ENCODE results near the gene ZNF326.

The ZNF326 gene

DNA sequence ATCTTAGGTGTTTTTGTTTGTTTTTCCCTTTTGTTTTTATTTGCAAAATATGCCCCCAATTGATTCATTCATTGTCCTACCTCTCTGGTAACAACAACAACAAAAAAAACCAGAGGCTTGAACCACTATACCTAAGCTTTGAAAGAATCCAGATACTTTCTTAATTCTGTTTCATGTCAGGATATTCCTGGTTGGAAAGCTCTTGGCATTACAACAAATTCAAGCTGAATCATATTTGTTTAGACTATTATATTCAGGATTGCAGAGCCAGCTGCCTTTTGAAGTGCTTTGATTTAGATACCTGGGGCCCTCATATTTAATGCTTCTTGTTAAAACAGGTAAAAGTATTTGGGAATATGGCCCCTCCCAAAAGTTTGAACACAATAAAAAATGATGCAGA lies 22.9 kb upstream of the ZNF326 start:
- DNase-seq (ENCODE audit: extremely low read depth, insufficient read length), result no peak
- TF ChIP-seq, protein P1, sequence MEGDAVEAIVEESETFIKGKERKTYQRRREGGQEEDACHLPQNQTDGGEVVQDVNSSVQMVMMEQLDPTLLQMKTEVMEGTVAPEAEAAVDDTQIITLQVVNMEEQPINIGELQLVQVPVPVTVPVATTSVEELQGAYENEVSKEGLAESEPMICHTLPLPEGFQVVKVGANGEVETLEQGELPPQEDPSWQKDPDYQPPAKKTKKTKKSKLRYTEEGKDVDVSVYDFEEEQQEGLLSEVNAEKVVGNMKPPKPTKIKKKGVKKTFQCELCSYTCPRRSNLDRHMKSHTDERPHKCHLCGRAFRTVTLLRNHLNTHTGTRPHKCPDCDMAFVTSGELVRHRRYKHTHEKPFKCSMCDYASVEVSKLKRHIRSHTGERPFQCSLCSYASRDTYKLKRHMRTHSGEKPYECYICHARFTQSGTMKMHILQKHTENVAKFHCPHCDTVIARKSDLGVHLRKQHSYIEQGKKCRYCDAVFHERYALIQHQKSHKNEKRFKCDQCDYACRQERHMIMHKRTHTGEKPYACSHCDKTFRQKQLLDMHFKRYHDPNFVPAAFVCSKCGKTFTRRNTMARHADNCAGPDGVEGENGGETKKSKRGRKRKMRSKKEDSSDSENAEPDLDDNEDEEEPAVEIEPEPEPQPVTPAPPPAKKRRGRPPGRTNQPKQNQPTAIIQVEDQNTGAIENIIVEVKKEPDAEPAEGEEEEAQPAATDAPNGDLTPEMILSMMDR (IDR thresholded peaks at IDR 0.05; ENCODE audit: insufficient read depth, low read length, poor library complexity, severe bottlenecking), result no peak
- Histone ChIP-seq H3K36me3 (ENCODE audit: control insufficient read depth, insufficient read depth, low read length) (no peaks in the 10 kb centered on the region), H3K27me3 (replicated peaks; ENCODE audit: control insufficient read depth, insufficient read depth, low read length) (no peaks in the 10 kb centered on the region), H3K4me3 (replicated peaks; ENCODE audit: low read depth, low read length) (no peak overlapping the region)

DNA sequence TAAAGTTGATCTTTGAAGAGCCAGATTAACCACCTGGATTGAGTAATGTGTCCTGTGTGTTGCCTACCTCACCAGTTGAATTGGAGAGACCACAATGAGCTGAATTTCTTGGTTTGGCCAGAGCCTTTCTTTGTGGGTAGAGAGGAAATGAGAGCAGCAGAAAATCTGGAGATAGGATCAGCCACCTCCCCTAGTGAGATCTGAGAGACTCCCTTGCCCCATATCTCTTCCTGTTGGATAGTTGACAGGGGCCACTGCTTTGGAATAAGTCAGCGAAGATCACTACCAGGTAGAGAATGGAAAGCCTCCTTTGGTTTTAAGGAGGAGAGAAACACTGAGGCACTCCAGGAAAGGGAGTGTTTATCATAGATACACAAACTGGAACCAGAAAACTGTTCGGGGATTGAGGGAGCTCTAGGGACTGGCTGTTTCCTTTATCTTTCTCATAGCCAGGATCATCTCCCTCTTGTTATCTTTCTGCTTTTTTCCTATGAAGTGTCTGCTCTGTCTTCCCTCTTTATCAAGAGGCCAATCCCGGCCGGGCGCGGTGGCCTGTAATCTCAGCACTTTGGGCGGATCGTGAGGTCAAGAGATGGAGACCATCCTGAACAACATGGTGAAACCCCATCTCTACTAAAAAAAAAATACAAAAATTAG lies 21.3 kb upstream of the ZNF326 start:
- no peaks in the 10 kb centered on the region for H3K36me3 ChIP-seq (ENCODE audit: control insufficient read depth, insufficient read depth, low read length)
- H3K27me3 ChIP-seq (replicated peaks; ENCODE audit: control insufficient read depth, insufficient read depth, low read length), result no peaks in the 10 kb centered on the region
- TF ChIP-seq, protein P1 (IDR thresholded peaks at IDR 0.05; ENCODE audit: insufficient read depth, low read length, poor library complexity, severe bottlenecking), result no peak
- H3K4me3 ChIP-seq (replicated peaks; ENCODE audit: low read depth, low read length), result no peak overlapping the region
- DNase-seq (ENCODE audit: extremely low read depth, insufficient read length), result no peak

DNA sequence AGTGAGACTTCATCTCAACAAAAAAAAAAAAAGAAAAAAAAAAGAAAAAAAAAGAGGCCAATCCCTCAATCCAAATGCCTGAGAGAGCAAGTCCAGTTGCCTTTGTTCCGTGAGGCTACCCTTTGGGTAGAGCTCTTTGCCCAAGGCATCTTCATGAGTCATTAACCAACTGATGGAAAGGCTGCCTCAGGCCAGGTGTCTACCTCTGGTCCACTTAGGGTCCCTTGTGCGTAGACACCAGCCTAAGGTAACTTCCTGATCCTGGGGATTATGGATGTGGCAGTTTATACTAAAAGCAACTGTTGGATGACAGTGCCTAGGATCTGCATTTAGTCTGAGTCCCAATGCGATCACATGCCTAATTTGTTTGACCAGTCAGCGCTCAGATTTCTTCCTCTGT lies 20.7 kb upstream of the ZNF326 start:
- H3K36me3 ChIP-seq (ENCODE audit: control insufficient read depth, insufficient read depth, low read length), result no peaks in the 10 kb centered on the region
- DNase-seq (ENCODE audit: extremely low read depth, insufficient read length), result no peak
- no peak overlapping the region for H3K4me3 ChIP-seq (replicated peaks; ENCODE audit: low read depth, low read length)
- no peaks in the 10 kb centered on the region for H3K27me3 ChIP-seq (replicated peaks; ENCODE audit: control insufficient read depth, insufficient read depth, low read length)
- TF ChIP-seq, protein P1 (IDR thresholded peaks at IDR 0.05; ENCODE audit: insufficient read depth, low read length, poor library complexity, severe bottlenecking), result no peak

DNA sequence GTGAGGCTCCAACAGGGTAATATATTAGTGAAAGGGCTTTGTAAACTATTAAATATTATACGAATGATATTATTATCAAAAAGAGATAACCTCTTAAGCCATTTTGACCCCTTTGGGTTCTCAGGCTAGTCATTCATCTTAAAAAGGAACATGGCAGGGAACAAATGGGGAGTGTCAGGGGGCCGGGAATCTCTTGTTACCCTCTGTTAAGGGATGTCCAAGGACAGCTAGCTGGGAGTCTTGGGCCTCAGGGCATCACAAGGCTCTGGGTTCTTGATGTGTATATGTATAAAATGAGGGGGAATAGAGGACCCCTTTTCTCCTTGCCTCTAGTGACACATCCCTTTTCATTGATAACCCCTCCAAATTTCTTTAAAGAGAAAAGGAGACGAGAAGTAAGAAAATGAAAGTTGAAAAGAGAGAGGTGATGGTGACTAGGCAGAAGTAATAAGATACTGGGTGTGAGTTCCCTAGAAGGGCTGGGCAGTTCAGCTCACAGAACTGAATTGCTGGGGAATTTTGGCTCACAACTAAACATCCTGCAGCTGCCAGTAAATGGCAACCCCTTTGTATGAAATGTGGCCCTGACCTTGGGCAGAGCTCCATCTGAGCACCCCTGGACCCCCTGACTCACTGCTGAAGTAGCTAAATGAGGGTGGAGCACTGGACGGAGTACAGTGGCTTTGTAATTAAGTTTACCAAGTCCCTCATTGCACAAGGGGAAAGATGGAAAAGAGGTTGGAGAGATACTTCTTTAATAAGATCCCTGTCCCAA lies 20.0 kb upstream of the ZNF326 start:
- no peak overlapping the region for H3K4me3 ChIP-seq (replicated peaks; ENCODE audit: low read depth, low read length)
- no peak for DNase-seq (ENCODE audit: extremely low read depth, insufficient read length)
- TF ChIP-seq, protein P1 (IDR thresholded peaks at IDR 0.05; ENCODE audit: insufficient read depth, low read length, poor library complexity, severe bottlenecking), result no peak

DNA sequence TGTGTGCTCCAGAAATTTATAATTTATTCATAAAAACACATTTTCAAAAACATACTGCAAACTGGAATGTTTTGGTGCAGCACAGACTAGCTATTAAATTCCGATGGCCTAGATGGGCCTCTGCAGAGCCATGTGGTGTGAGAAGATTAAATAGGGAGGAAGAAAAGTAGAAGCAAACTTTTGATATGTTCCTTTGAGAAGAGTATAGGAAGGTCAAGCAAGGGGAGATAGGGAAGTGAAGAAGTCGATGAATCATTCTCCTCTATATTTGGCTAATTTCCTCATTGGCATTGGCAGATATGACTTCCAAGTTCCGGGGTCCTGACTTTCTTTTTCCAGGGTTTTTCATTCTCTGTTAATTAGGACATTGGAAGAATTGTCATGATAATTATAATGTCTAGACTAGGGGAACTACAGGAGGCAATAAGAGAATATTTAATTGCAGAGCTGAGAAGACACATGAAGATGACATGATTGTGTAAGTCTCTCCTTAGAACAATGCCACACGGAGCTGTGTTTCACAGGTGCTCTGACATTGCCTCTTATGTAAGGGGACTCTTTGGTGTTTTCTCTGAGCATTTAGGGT lies 19.3 kb upstream of the ZNF326 start:
- Histone ChIP-seq H3K4me3 (replicated peaks; ENCODE audit: low read depth, low read length) (no peak overlapping the region), H3K36me3 (ENCODE audit: control insufficient read depth, insufficient read depth, low read length) (no peaks in the 10 kb centered on the region), H3K27me3 (replicated peaks; ENCODE audit: control insufficient read depth, insufficient read depth, low read length) (no peaks in the 10 kb centered on the region)
- DNase-seq (ENCODE audit: extremely low read depth, insufficient read length), result no peak
- TF ChIP-seq, protein P1 (IDR thresholded peaks at IDR 0.05; ENCODE audit: insufficient read depth, low read length, poor library complexity, severe bottlenecking), result no peak

More for the DNA sequence above, 20.0 kb upstream of the ZNF326 start:
- H3K27me3 ChIP-seq (replicated peaks; ENCODE audit: control insufficient read depth, insufficient read depth, low read length), result no peaks in the 10 kb centered on the region
- no peaks in the 10 kb centered on the region for H3K36me3 ChIP-seq (ENCODE audit: control insufficient read depth, insufficient read depth, low read length)

All from GM06990 (cell line).